Endothelial cell of umbilical vein (primary cell): ENCODE data around the gene AP2B1. TPM values are rescaled to one million over a fixed set of nuclear protein-coding genes. Genes with fewer than 3 reads are reported as not detected.
"Not testable (repeated sequence)": the region's sequence is repeated elsewhere in the genome, so short reads cannot be mapped to it uniquely, and the experiment has no call there.

Experiments
- BruUV-seq: library from RNA; stranded (reverse); fragments of 400-500 nt; replicated peaks from 2 replicates; lab custom pipeline; 2021; lab: Mats Ljungman, UMichigan
- CTCF ChIA-PET: fragments of 300-600, 350-600 bp; sonication (Branson Sonifier 250); formaldehyde crosslinking; loops from one replicate; lab custom pipeline; 2021; ENCODE audit warnings: antibody characterized with exemption, inconsistent platforms; lab: Charles Lee
- POLR2A ChIA-PET: fragments of 300-600, 350-600 bp; sonication (Branson Sonifier 250); formaldehyde crosslinking; loops from one replicate; lab custom pipeline; 2021; ENCODE audit warnings: antibody characterized with exemption, inconsistent platforms; lab: Charles Lee
- DNase-seq: peaks from one replicate; pipeline ENCODE4 v3.0.0-alpha.2; 2011; ENCODE audit warnings: low read depth, low spot score
- FAIRE-seq: peaks from 2 replicates; lab custom pipeline; 2011; peaks lifted over from hg19 to GRCh38; lab: Jason Lieb, UNC
- H2AFZ ChIP-seq: 2 replicates; pipeline ENCODE4 v1.6.0; 2012; ENCODE audit warnings: low read depth, low read length, control low read depth, inconsistent platforms
- H3K27ac ChIP-seq: 2 replicates; pipeline ENCODE4 v1.5.1; 2011; ENCODE audit warnings: low read depth, mild to moderate bottlenecking, control low read depth, low read length, moderate library complexity; ENCODE audit not compliant: insufficient read depth
- H3K27me3 ChIP-seq, 2 experiments: 2 replicates each; pipeline versions ENCODE4 v1.6.0 to v1.6.1; 2011; ENCODE audit warnings: low read length in 2 of 2, mixed read lengths in 1 of 2; ENCODE audit not compliant: control insufficient read depth in 2 of 2, insufficient read depth in 2 of 2
- H3K36me3 ChIP-seq, 2 experiments: 2 replicates in 1 of 2; 3 replicates in 1 of 2; pipeline ENCODE4 v1.5.1; 2011; ENCODE audit warnings: low read length in 2 of 2, mild to moderate bottlenecking in 1 of 2, moderate library complexity in 1 of 2; ENCODE audit not compliant: control insufficient read depth in 2 of 2, insufficient read depth in 2 of 2; ENCODE audit errors: extremely low read depth in 1 of 2
- H3K4me1 ChIP-seq: 3 replicates; pipeline ENCODE4 v1.5.1; 2011; ENCODE audit warnings: mild to moderate bottlenecking, low read length; ENCODE audit not compliant: control insufficient read depth, insufficient read depth; ENCODE audit errors: extremely low read depth
- H3K4me2 ChIP-seq: 2 replicates; pipeline ENCODE4 v1.6.1; 2011; ENCODE audit warnings: low read length, control low read depth, mixed read lengths; ENCODE audit not compliant: insufficient read depth
- H3K4me3 ChIP-seq, 3 experiments: fragments of 200-600 bp in 1 of 3; sonication (generic), shearing (Covaris generic) in 1 of 3; replicated peaks in 1 of 3; 2 replicates each; pipeline ENCODE4 v1.5.1; 2011 to 2016; ENCODE audit warnings: control low read depth in 3 of 3, low read length in 3 of 3, mild to moderate bottlenecking in 2 of 3, inconsistent platforms in 1 of 3, low read depth in 1 of 3, moderate library complexity in 1 of 3; ENCODE audit not compliant: insufficient read depth in 1 of 3
- H3K79me2 ChIP-seq: 2 replicates; pipeline ENCODE4 v1.6.0; 2012; ENCODE audit warnings: low read length, inconsistent platforms; ENCODE audit not compliant: control insufficient read depth, insufficient read depth
- H3K9ac ChIP-seq: replicated peaks from 2 replicates; pipeline ENCODE3; 2011; ENCODE audit warnings: low read length, control low read depth; ENCODE audit not compliant: insufficient read depth; ENCODE audit errors: extremely low read depth
- H3K9me1 ChIP-seq: replicated peaks from 3 replicates; pipeline ENCODE4 v1.6.0; 2011; ENCODE audit warnings: mild to moderate bottlenecking, low read length; ENCODE audit not compliant: control insufficient read depth, insufficient read depth; ENCODE audit errors: extremely low read depth
- H3K9me3 ChIP-seq: replicated peaks from 2 replicates; pipeline ENCODE4 v1.5.1; 2012; ENCODE audit warnings: low read length, inconsistent platforms; ENCODE audit not compliant: control insufficient read depth, insufficient read depth
- H4K20me1 ChIP-seq: replicated peaks from 2 replicates; pipeline ENCODE3; 2011; ENCODE audit warnings: mild to moderate bottlenecking, low read length; ENCODE audit not compliant: control insufficient read depth, insufficient read depth; ENCODE audit errors: extremely low read depth
- FOS ChIP-seq: IDR thresholded peaks from 2 replicates; pipeline ENCODE4 v1.6.1; 2011; ENCODE audit warnings: mild to moderate bottlenecking, low read length, moderate library complexity, borderline replicate concordance; ENCODE audit not compliant: insufficient read depth
- GATA2 ChIP-seq: IDR thresholded peaks from 2 replicates; pipeline ENCODE4 v1.7.0; 2011; ENCODE audit warnings: low read depth, mild to moderate bottlenecking, moderate library complexity, mixed read lengths, low read length; ENCODE audit not compliant: insufficient read length, insufficient read depth
- MAX ChIP-seq: IDR thresholded peaks from 2 replicates; pipeline ENCODE4 v1.6.1; 2011; ENCODE audit not compliant: insufficient read depth, insufficient read length
- POLR2A ChIP-seq: IDR thresholded peaks from 2 replicates; pipeline ENCODE4 v1.6.1; 2012; ENCODE audit warnings: low read depth, mild to moderate bottlenecking, control low read depth, low read length
- dilution Hi-C: fragments of 300-500 bp; cut with MboI; formaldehyde crosslinking; loops from one replicate; pipeline ENCODE4 v1.15.0; 2019; ENCODE audit warnings: low sequenced_read_pairs; ENCODE audit not compliant: extremely low pct_ligation_motif_present
- intact Hi-C: fragments of 100-400 bp; cut with micrococcal nuclease; formaldehyde crosslinking; loops from one replicate; pipeline ENCODE4 v1.10.0; 2022
- polyA plus RNA-seq, 4 experiments: library from polyadenylated mRNA; depleted of rRNA in 3 of 4; stranded (reverse) in 3 of 4; unstranded in 1 of 4; fragments of >200 nt; gene quantifications; 2 replicates each; pipeline versions ENCODE4 v1.2.1 to v1.2.3, GENCODE V29; 2011 to 2012; ENCODE audit warnings: missing spikeins in 1 of 4
- total RNA-seq: library from RNA; stranded (reverse); gene quantifications from 2 replicates; pipeline ENCODE4 v1.2.3, GENCODE V29; 2021

The AP2B1 gene
- total and polyA plus RNA-seq, 2 donors (not counting 3 experiments of a cell fraction or from before 2014, with no cell fraction given), result 106 to 198 TPM

- dilution Hi-C loops, result loop anchor here (25.0 kb wide), 1 partner anchor 127 kb away; the partner anchor contains the start of gene RASL10B
- H3K4me3 ChIP-seq, result no peak overlapping the region
- H4K20me1 ChIP-seq, result no peaks in the 10 kb centered on the region
- H3K36me3 ChIP-seq, result peaks cover 5 to 21% of the 10 kb centered on the region in 2 experiments
- H3K79me2 ChIP-seq, result peaks cover 9% of the 10 kb centered on the region
- no peaks in the 10 kb centered on the region for H3K27me3 ChIP-seq
- H3K4me1 ChIP-seq, result no peaks in the 10 kb centered on the region
- no peak for DNase-seq
- H3K9me3 ChIP-seq, result no peaks in the 10 kb centered on the region
- intact Hi-C loops, result no loop called here
- ChIA-PET CTCF (interaction anchor here (3.4 kb wide), 1 partner anchor 138 kb away, joined by 16 read pairs; no protein-coding TSS in a partner anchor), POLR2A (no interaction called here)
- H2AFZ ChIP-seq, result no peak overlapping the region
- H3K4me2 ChIP-seq, result no peak overlapping the region
- no peaks in the 10 kb centered on the region for H3K9me1 ChIP-seq
- TF ChIP-seq FOS, result no peak
- TF ChIP-seq GATA2, result no peak
- TF ChIP-seq MAX, result no peak
- no peak for TF ChIP-seq POLR2A
- BruUV-seq, result no TSS peak
- H3K27ac ChIP-seq, result no peak overlapping the region
- no peak overlapping the region for H3K9ac ChIP-seq
- FAIRE-seq, result no peak
These were observed 22.7 kb downstream of the AP2B1 start for GRCh38 chr17:35609831-35610230.

GRCh38 chr17:35610746-35611145 is 23.6 kb downstream of the AP2B1 start:
- FAIRE-seq, result not testable (repeated sequence)
- POLR2A ChIA-PET, result interaction anchor here (0.7 kb wide), 1 partner anchor 13 kb away, joined by 6 read pairs; no protein-coding TSS in a partner anchor

More at GRCh38 chr17:35610746-35611145, 23.6 kb downstream of the AP2B1 start:
- H3K27ac ChIP-seq, H3K27me3 ChIP-seq, H3K4me2 ChIP-seq, DNase-seq, intact Hi-C loops, H3K9me3 ChIP-seq, BruUV-seq, H2AFZ ChIP-seq, H3K9me1 ChIP-seq, H3K4me1 ChIP-seq, H3K4me3 ChIP-seq, H3K9ac ChIP-seq, H4K20me1 ChIP-seq: not testable (repeated sequence)
- CTCF ChIA-PET, result interaction anchor here (0.7 to 7.8 kb wide), 3 partner anchors 71 to 1260 kb away, joined by 3 to 270 read pairs (median 3); no protein-coding TSS in a partner anchor
- H3K79me2 ChIP-seq, result peaks cover 12% of the 10 kb centered on the region
- H3K36me3 ChIP-seq, result peaks cover 5 to 21% of the 10 kb centered on the region in 2 experiments
- dilution Hi-C loops, result loop anchor here (25.0 kb wide), 1 partner anchor 127 kb away; the partner anchor contains the start of gene RASL10B
